Gastrocnemius medialis (tissue), 4 donors: ENCODE data around the gene GALNT14. TPM values are rescaled to one million over a fixed set of nuclear protein-coding genes. Genes with fewer than 3 reads are reported as not detected.

ENCODE experiments used
- ATAC-seq, 2 donors: fragments of 150-250 bp; one replicate each; pipeline ENCODE4 v1.9.1; 2016
- DNase-seq, 2 donors: peaks; one replicate each; pipeline ENCODE4 v3.0.0-alpha.2; 2019
- H3K27ac ChIP-seq, 4 donors: fragments of 200-600 bp; sonication (generic); 1 replicate in 1 of 4; 2 replicates in 3 of 4; pipeline ENCODE4 v1.5.1; 2016 to 2018; ENCODE audit warnings: mild to moderate bottlenecking in 2 of 4, moderate library complexity in 1 of 4
- H3K27me3 ChIP-seq, 3 donors: fragments of 200-600 bp; sonication (generic) in 2 of 3; 1 replicate in 1 of 3; 2 replicates in 2 of 3; pipeline versions ENCODE4 v1.5.1 to v1.6.0; 2016 to 2019; ENCODE audit warnings: mild to moderate bottlenecking in 1 of 3, moderate library complexity in 1 of 3
- H3K36me3 ChIP-seq, 2 donors: fragments of 200-600 bp; sonication (generic) in 1 of 2; one replicate each; pipeline ENCODE4 v1.5.1; 2017 to 2018
- H3K4me1 ChIP-seq, 2 donors: fragments of 200-600 bp; sonication (generic) in 1 of 2; one replicate each; pipeline ENCODE4 v1.5.1; 2016 to 2017; ENCODE audit warnings: mild to moderate bottlenecking in 2 of 2
- H3K4me3 ChIP-seq, 4 donors: fragments of 200-600 bp; sonication (generic) in 3 of 4; 1 replicate in 1 of 4; 2 replicates in 3 of 4; pipeline ENCODE4 v1.5.1; 2016 to 2019; ENCODE audit warnings: mild to moderate bottlenecking in 2 of 4
- H3K9me3 ChIP-seq, 3 donors: fragments of 200-600 bp; sonication (generic) in 2 of 3; 1 replicate in 1 of 3; 2 replicates in 2 of 3; pipeline ENCODE4 v1.5.1; 2016 to 2019
- CTCF ChIP-seq, 5 experiments: fragments of 450-650 bp in 3 of 5; fragments of 200-600 bp in 2 of 5; sonication (generic) in 2 of 5; IDR thresholded peaks in 4 of 5; conservative IDR thresholded peaks in 1 of 5; 1 replicate in 4 of 5; 2 replicates in 1 of 5; pipeline ENCODE4 v1.5.1; 2016 to 2019; ENCODE audit warnings: antibody characterized with exemption in 5 of 5, mild to moderate bottlenecking in 3 of 5, moderate library complexity in 3 of 5
- POLR2A ChIP-seq, 2 donors: fragments of 450-650 bp; IDR thresholded peaks; one replicate each; pipeline ENCODE4 v1.6.1; 2017; ENCODE audit warnings: antibody characterized with exemption in 2 of 2, mild to moderate bottlenecking in 2 of 2, moderate library complexity in 2 of 2
- in situ Hi-C, 4 donors: fragments of 200-750 bp; cut with MboI; loops; one replicate each; pipeline versions ENCODE4 v1.15.0 to v1.8.0; 2017; ENCODE audit warnings: low sequenced_read_pairs in 4 of 4
- intact Hi-C: fragments of 100-400 bp; cut with DNase I; formaldehyde crosslinking; loops from one replicate; pipeline ENCODE4 v1.15.1; 2023; ENCODE audit warnings: low total_unique reads
- total RNA-seq, 4 donors: library from RNA; depleted of rRNA; stranded (reverse); fragments of >200 nt; gene quantifications; one replicate each; pipeline versions ENCODE4 v1.1.0 to v1.2.3, GENCODE V29; 2016

Gene GALNT14
- total RNA-seq, 4 donors from 2014 or later, result 0.16 TPM; not detected in 3

GRCh38 chr2:30880516-30880915 is 257.7 kb downstream of the GALNT14 start:
- Histone ChIP-seq H3K4me3 (no peak overlapping the region), H3K4me1 (no peaks in the 10 kb centered on the region), H3K36me3 (no peaks in the 10 kb centered on the region), H3K27ac (no peak overlapping the region), H3K9me3 (no peaks in the 10 kb centered on the region), H3K27me3 (no peaks in the 10 kb centered on the region)
- TF ChIP-seq CTCF (IDR thresholded peaks at IDR 0.05 in 4 of 5, conservative IDR thresholded peaks at IDR 0.05 in 1 of 5) (no peak), POLR2A (IDR thresholded peaks at IDR 0.05) (no peak)
- DNase-seq (no peak), ATAC-seq (no peak)
- intact Hi-C loops, result no loop called here
- in situ Hi-C loops, result no loop called here

- Histone ChIP-seq H3K27me3 (no peaks in the 10 kb centered on the region), H3K9me3 (no peaks in the 10 kb centered on the region), H3K4me1 (no peaks in the 10 kb centered on the region), H3K4me3 (no peak overlapping the region), H3K36me3 (no peaks in the 10 kb centered on the region), H3K27ac (no peak overlapping the region)
- ATAC-seq (no peak), DNase-seq (no peak)
- intact Hi-C loops, result no loop called here
- in situ Hi-C loops, result no loop called here
- TF ChIP-seq CTCF (IDR thresholded peaks at IDR 0.05 in 4 of 5, conservative IDR thresholded peaks at IDR 0.05 in 1 of 5) (no peak), POLR2A (IDR thresholded peaks at IDR 0.05) (no peak)
Observed at GRCh38 chr2:30877833-30878232, 260.4 kb downstream of the GALNT14 start.

GRCh38 chr2:30872797-30873196 is 265.4 kb downstream of the GALNT14 start:
- in situ Hi-C loops (no loop called here), intact Hi-C loops (no loop called here)
- Histone ChIP-seq H3K27ac (no peak overlapping the region), H3K4me1 (peaks cover 0 to 5% of the 10 kb centered on the region in 2 donors), H3K27me3 (no peaks in the 10 kb centered on the region), H3K4me3 (no peak overlapping the region), H3K9me3 (no peaks in the 10 kb centered on the region), H3K36me3 (no peaks in the 10 kb centered on the region)
- DNase-seq (no peak), ATAC-seq (no peak)
- TF ChIP-seq CTCF (IDR thresholded peaks at IDR 0.05 in 4 of 5, conservative IDR thresholded peaks at IDR 0.05 in 1 of 5) (no peak), POLR2A (IDR thresholded peaks at IDR 0.05) (no peak)

- H3K4me3 ChIP-seq, result no peak overlapping the region
- H3K27me3 ChIP-seq, result no peaks in the 10 kb centered on the region
- no peaks in the 10 kb centered on the region for H3K36me3 ChIP-seq
- TF ChIP-seq POLR2A (IDR thresholded peaks at IDR 0.05) (no peak), CTCF (IDR thresholded peaks at IDR 0.05 in 4 of 5, conservative IDR thresholded peaks at IDR 0.05 in 1 of 5) (no peak)
- intact Hi-C loops (no loop called here), in situ Hi-C loops (no loop called here)
- no peak overlapping the region for H3K27ac ChIP-seq
- DNase-seq, result no peak
- no peaks in the 10 kb centered on the region for H3K9me3 ChIP-seq
- ATAC-seq, result no peak
- peaks cover 0 to 5% of the 10 kb centered on the region in 2 donors for H3K4me1 ChIP-seq
Observed at GRCh38 chr2:30871980-30872789, 266.1 kb downstream of the GALNT14 start.
